NCI-H187 (cell line): ENCODE results near the gene RNF207.

ENCODE experiments used
- DNase-seq, 2 experiments: peaks; one replicate each; lab custom pipeline; 2025; lab: John Stamatoyannopoulos, UW

RNF207 gene

GRCh38 chr1:6234502-6235295, 28.8 kb downstream of the RNF207 start:
- DNase-seq = no peak

- DNase-seq = no peak
Observed at GRCh38 chr1:6235296-6235677, 29.4 kb downstream of the RNF207 start.

GRCh38 chr1:6237093-6237492, 31.2 kb downstream of the RNF207 start:
- no peak for DNase-seq

- no peak for DNase-seq
Observed at GRCh38 chr1:6239213-6239752, 33.4 kb downstream of the RNF207 start.

- DNase-seq = peak in 1 of 2 experiments; percentile 19
Observed at GRCh38 chr1:6239950-6240768, 34.2 kb downstream of the RNF207 start.

GRCh38 chr1:6241107-6241886, 35.4 kb downstream of the RNF207 start:
- DNase-seq = no peak

- DNase-seq = no peak
Observed at GRCh38 chr1:6241887-6242740, 36.2 kb downstream of the RNF207 start.

GRCh38 chr1:6243053-6243834, 37.3 kb downstream of the RNF207 start:
- no peak for DNase-seq

GRCh38 chr1:6243993-6244392, 38.1 kb downstream of the RNF207 start, which contains the start of gene HES3:
Gene HES3 (plus strand): TSS chr1:6244179. CDS start chr1:6244366, 187 bp downstream.
- no peak for DNase-seq

- DNase-seq = no peak
Observed at GRCh38 chr1:6244401-6245049, 38.6 kb downstream of the RNF207 start.

- DNase-seq = peak; percentile 49 to 65
Observed at GRCh38 chr1:6245086-6245868, 39.4 kb downstream of the RNF207 start.

- DNase-seq = peak; percentile 39 to 52
Observed at GRCh38 chr1:6245869-6246496, 40.1 kb downstream of the RNF207 start.

GRCh38 chr1:6246497-6247467, 40.9 kb downstream of the RNF207 start:
- peak; percentile 33 to 60 for DNase-seq

GRCh38 chr1:6247651-6248050, 41.7 kb downstream of the RNF207 start:
- DNase-seq = no peak

GRCh38 chr1:6248161-6248776, 42.4 kb downstream of the RNF207 start:
- no peak for DNase-seq

GRCh38 chr1:6248932-6249738, 43.2 kb downstream of the RNF207 start:
- DNase-seq = no peak
